ENCODE data around the gene ZNF385B.

GRCh38 chr2:179862898-179863458 is 1.6 kb upstream of the ZNF385B start:
- TF ChIP-seq CTCF (IDR thresholded peaks at IDR 0.05) (no peak), POLR2A (IDR thresholded peaks at IDR 0.05) (no peak)
